ENCODE measurements around the gene PGS1. TPM values are rescaled to one million over a fixed set of nuclear protein-coding genes. Genes with fewer than 3 reads are reported as not detected.

The PGS1 gene
- total RNA-seq, 2 experiments from 2014 or later = 46.5 to 51.0 TPM

DNA sequence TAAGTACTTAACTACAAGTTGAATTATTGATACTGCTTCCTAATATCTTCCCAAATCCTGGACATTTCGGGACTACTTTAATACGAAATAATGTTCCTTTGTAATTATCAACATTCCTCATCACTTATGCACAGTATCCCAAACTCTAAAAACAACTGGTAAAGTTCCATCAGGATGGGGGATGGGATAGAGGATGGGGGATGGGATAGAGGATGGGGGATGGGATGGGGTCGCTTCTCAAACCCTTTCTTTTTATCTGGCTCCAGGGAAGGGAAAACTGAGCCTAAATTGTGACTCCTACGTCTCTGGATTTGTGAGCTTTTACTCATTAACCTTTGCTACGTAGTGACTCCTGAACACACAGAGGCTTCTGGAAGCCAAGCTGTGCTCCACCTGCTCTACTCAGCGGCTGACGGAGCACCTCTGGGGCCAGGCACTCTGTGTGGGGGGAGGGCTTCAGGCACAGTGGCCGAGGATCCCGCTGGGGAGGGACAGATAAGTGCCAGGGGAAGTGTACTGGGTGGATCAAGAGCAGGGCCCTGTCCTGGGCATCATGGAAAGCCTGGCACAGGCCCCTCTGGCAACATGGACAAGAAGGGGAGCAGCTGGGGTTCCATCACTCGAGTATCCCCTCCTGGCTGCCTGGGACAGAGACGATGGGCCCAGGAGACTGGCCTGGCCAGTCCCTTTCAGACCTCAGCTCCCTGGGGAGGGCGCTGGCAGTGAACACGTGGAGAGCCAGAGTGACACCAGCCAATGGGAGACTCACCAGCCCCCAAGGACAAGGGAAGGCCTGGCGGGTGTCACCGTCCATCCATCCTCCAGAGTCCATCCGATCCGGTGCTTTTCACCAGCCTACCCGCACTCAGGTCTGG, 56.2 kb downstream of the PGS1 start:
- POLR2A ChIA-PET = no interaction called here
- Mint-ChIP-seq H3K27ac (no peak overlapping the region), H3K4me1 (ENCODE audit: low read depth) (no peaks in the 10 kb centered on the region), H3K4me3 (no peak overlapping the region), H3K36me3 (ENCODE audit: low read depth) (peaks cover 5% of the 10 kb centered on the region), H3K9me3 (ENCODE audit: insufficient read depth) (no peaks in the 10 kb centered on the region), H3K27me3 (ENCODE audit: low read depth) (no peaks in the 10 kb centered on the region)
- DNase-seq (no peak), ATAC-seq (no peak)
- CTCF ChIA-PET = interaction anchor here (1.2 kb wide), 1 partner anchor 13 kb away, joined by 4 read pairs; no protein-coding TSS in a partner anchor

DNA sequence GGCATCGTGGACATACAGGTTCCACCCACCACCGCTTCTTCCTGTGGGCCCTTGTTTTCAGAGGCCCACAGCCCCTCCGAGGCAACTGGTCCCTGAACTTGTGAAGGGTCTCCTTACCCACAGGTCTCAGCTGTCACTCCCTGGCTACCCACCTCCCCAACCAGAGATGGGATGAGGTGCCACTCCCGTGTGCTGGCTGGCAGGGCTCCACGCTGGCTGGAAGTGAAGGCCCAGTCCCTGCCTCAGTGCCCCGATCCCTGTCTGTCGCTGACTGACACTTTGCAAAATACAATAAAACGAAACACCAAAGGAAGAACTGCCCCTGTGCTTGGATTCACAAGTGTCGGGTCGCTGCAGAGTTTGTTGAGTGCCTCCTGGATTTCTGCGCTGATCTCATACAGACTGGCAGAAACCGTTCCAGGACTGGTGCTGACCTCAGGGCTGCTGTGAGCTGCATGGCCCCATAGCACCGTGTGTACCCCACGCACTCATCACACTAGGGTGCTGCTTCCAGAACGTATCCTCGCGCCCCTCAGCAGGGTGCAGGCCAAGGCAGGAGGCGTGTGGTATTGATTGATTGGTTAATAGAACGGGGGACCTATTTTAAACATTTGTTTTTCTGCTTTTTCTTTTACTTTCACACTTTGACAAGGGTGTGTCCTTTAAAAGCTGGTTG, 57.0 kb downstream of the PGS1 start:
- DNase-seq = no peak
- Mint-ChIP-seq H3K4me3 (no peak overlapping the region), H3K27me3 (ENCODE audit: low read depth) (no peaks in the 10 kb centered on the region), H3K36me3 (ENCODE audit: low read depth) (no peaks in the 10 kb centered on the region), H3K4me1 (ENCODE audit: low read depth) (no peaks in the 10 kb centered on the region), H3K27ac (no peak overlapping the region), H3K9me3 (ENCODE audit: insufficient read depth) (no peaks in the 10 kb centered on the region)
- ChIA-PET CTCF (interaction anchor here (1.3 kb wide), 1 partner anchor 23 kb away, joined by 3 read pairs; no protein-coding TSS in a partner anchor), POLR2A (interaction anchor here (0.5 kb wide), 1 partner anchor 76 kb away, joined by 3 read pairs; the partner anchor contains the start of gene SOCS3)
- ATAC-seq = no peak

DNA sequence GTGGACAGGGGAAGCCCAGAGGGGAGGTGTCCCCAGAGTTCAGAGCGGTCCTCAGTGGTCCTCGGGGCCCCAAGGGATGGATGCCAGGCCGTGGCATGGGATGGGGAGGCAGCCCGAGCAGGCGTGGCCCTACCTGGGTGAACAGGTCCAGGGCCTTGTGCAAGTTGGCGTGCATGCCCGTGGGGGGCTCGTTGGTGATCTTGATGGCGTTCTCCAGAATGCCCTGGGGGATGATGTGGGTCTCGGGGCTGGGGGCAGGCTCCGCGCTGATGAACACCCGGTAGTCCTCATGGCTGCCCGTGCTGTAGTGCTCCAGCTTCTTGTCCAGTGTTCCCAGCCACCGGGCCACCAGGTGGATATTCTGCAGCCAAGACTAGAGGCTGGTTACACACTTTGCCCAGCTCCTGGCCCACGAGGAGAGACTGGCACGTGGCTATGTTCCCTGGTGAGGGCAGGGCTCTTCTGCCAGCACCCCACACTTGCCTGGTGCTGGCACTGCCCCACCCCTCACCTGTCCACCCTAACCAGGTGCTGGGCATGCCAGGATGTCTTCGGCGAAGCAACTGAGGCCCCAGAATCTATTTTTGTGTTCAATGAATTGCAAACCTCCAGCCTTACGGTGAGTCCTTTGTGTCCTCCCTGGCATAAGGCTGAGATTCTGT, 59.2 kb downstream of the PGS1 start:
- DNase-seq = no peak
- H3K4me1 Mint-ChIP-seq (ENCODE audit: low read depth) = no peaks in the 10 kb centered on the region
- no peaks in the 10 kb centered on the region for H3K36me3 Mint-ChIP-seq (ENCODE audit: low read depth)
- H3K27me3 Mint-ChIP-seq (ENCODE audit: low read depth) = no peaks in the 10 kb centered on the region
- H3K27ac Mint-ChIP-seq = peak overlapping the region; percentile 42
- no peak for ATAC-seq
- no peaks in the 10 kb centered on the region for H3K9me3 Mint-ChIP-seq (ENCODE audit: insufficient read depth)
- H3K4me3 Mint-ChIP-seq = no peak overlapping the region
- ChIA-PET POLR2A (no interaction called here), CTCF (interaction anchor here (1.6 kb wide), 1 partner anchor 15 kb away, joined by 6 read pairs; no protein-coding TSS in a partner anchor)

DNA sequence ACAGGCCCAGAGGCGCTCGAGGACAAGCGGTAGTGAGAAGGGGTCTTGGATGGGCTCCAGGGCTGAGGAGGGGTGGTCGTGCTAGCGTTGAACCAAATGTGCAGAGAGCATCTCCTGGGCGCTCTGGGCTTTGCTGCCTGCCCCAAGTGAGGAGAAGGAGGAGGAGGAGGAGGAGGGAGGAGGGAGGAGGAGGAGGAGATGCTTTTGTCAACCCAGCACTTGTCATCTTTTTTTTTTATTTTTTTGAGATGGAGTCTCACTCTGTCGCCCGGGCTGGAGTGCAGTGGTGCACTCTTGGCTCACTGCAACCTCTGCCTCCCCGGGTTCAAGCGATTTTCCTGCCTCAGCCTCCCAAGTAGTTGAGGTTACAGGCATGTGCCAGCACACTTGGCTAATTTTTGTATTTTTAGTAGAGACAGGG, 59.8 kb downstream of the PGS1 start:
- H3K27ac Mint-ChIP-seq = peak overlapping the region; percentile 42
- no peaks in the 10 kb centered on the region for H3K4me1 Mint-ChIP-seq (ENCODE audit: low read depth)
- H3K9me3 Mint-ChIP-seq (ENCODE audit: insufficient read depth) = no peaks in the 10 kb centered on the region
- H3K36me3 Mint-ChIP-seq (ENCODE audit: low read depth) = no peaks in the 10 kb centered on the region
- ChIA-PET POLR2A (no interaction called here), CTCF (no interaction called here)
- ATAC-seq (peak; percentile 17), DNase-seq (no peak)
- H3K4me3 Mint-ChIP-seq = no peak overlapping the region
- no peaks in the 10 kb centered on the region for H3K27me3 Mint-ChIP-seq (ENCODE audit: low read depth)

DNA sequence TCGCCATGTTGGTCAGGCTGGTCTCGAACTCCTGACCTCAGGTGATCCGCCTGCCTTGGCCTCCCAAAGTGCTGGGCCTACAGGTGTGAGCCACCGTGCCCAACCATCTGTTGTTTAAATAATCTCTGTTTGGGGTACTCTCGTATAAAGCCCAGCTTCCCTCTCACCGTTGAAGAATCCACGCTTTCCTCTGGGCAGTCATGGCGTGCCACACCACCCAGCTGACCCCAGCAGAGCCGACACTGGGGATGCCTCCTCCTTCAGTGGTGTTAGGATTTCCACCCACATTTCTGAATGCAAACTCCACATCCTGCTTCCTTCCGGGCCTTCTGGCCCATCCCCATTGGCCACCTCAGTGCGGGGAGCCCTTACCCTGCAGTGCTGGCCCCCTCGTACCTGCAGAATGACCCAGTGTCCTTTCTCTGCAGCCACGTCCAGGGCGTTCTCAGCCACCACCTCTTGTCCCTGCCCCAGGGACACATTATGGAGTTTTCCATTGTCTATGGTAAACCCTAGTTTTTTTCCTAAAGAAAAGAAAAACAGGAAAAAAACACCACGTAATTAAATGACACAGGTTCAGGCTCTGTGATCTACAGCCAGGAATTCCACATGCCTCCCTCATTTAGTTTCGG, 60.4 kb downstream of the PGS1 start:
- no peak overlapping the region for H3K27ac Mint-ChIP-seq
- CTCF ChIA-PET = no interaction called here
- no peaks in the 10 kb centered on the region for H3K4me1 Mint-ChIP-seq (ENCODE audit: low read depth)
- DNase-seq (no peak), ATAC-seq (peak; percentile 25)
- no peaks in the 10 kb centered on the region for H3K9me3 Mint-ChIP-seq (ENCODE audit: insufficient read depth)
- POLR2A ChIA-PET = no interaction called here
- H3K27me3 Mint-ChIP-seq (ENCODE audit: low read depth) = no peaks in the 10 kb centered on the region
- no peaks in the 10 kb centered on the region for H3K36me3 Mint-ChIP-seq (ENCODE audit: low read depth)
- H3K4me3 Mint-ChIP-seq = no peak overlapping the region

DNA sequence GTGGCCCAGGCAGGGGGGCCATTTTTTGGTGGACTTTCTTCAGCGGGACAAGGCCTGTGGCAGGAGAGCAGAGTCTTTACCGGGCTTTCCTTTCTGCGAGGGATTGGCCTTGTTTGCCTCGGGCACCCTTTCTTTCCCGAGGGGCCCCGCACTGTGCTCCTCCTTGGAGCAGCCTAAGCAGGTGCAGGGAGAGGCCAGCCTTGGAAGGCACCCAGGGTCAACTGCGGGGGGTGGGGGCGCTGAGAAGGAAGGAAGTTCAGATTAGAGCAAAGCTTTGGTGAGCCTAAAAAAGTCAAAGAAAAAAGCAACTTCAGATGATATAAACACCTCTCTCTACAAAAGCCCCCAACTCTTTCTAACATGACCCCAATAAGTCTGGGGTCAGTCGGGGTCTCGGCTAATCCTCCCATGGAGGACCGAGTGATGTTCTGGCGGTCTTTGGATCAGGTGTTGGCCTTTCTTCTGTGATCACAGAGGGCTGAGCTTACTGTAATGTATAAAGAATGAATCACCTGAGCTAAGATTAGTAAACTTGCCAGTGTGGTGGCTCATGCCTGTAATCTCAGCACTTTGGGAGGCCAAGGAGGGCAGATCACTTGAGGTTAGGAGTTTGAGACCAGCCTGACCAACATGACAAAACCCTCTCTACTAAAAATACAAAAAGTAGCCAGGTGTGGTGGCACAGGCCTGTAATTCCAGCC, 63.0 kb downstream of the PGS1 start:
- no peaks in the 10 kb centered on the region for H3K27me3 Mint-ChIP-seq (ENCODE audit: low read depth)
- ChIA-PET POLR2A (no interaction called here), CTCF (no interaction called here)
- H3K36me3 Mint-ChIP-seq (ENCODE audit: low read depth) = no peaks in the 10 kb centered on the region
- no peaks in the 10 kb centered on the region for H3K9me3 Mint-ChIP-seq (ENCODE audit: insufficient read depth)
- no peak overlapping the region for H3K27ac Mint-ChIP-seq
- H3K4me1 Mint-ChIP-seq (ENCODE audit: low read depth) = no peaks in the 10 kb centered on the region
- DNase-seq (no peak), ATAC-seq (no peak)
- H3K4me3 Mint-ChIP-seq = no peak overlapping the region

DNA sequence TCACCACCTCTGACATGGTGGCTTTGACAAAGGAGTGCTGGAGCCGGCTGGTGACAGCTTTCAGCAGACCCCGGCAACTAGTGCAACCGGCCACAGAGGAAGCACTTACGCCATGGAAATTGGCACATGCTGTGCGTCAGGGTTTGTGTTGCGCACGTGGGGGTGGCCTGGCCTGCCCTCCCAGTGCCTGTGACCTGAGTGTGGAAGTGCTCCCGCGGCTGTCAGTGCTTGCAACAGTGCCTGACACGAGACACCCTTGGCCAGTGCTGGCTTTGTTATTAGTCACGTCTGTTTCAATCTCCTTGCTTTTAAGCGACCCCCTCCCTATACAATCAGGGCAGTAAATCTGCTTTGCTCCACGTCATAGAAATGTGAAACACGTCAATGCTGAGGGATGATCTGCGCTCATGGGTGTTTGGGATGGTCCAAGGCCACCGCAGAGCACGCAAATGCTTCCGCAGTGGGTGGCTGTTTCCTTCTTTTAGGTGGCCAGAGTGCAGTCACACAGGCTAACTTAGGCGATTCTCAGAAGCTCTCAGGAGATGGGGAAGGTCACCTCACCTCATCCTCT, 64.3 kb downstream of the PGS1 start:
- no peak for ATAC-seq
- no peak overlapping the region for H3K27ac Mint-ChIP-seq
- CTCF ChIA-PET = no interaction called here

DNA sequence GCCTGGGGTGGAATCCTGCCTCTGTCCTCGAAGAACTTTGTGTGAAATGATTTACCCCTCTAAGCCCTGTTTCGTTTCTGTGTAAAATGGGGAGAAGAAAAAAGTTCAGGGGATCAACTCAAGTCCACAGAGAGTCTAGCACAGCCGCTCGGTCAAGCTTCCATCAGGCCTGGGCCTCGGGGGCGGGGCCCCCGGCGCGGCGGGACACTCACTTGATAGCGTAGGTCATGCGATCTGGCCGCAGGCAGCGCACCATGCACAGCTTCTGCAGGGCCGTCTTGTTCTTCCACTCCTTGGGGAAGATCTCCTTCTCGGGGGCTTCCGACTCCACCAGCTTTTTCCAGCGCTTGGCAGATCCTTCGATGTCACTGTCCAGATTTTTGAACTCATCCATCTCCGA, 65.9 kb downstream of the PGS1 start:
- no peaks in the 10 kb centered on the region for H3K27me3 Mint-ChIP-seq (ENCODE audit: low read depth)
- ATAC-seq (no peak), DNase-seq (no peak)
- CTCF ChIA-PET = no interaction called here
- no peaks in the 10 kb centered on the region for H3K9me3 Mint-ChIP-seq (ENCODE audit: insufficient read depth)
- no peak overlapping the region for H3K27ac Mint-ChIP-seq
- H3K4me1 Mint-ChIP-seq (ENCODE audit: low read depth) = no peaks in the 10 kb centered on the region
- H3K4me3 Mint-ChIP-seq = no peak overlapping the region
- POLR2A ChIA-PET = no interaction called here
- no peaks in the 10 kb centered on the region for H3K36me3 Mint-ChIP-seq (ENCODE audit: low read depth)

More for the DNA sequence above, 64.3 kb downstream of the PGS1 start:
- no peaks in the 10 kb centered on the region for H3K36me3 Mint-ChIP-seq (ENCODE audit: low read depth)
- H3K4me3 Mint-ChIP-seq = no peak overlapping the region
- H3K27me3 Mint-ChIP-seq (ENCODE audit: low read depth) = no peaks in the 10 kb centered on the region
- POLR2A ChIA-PET = no interaction called here
- H3K9me3 Mint-ChIP-seq (ENCODE audit: insufficient read depth) = no peaks in the 10 kb centered on the region
- no peak for DNase-seq
- H3K4me1 Mint-ChIP-seq (ENCODE audit: low read depth) = no peaks in the 10 kb centered on the region

DNA sequence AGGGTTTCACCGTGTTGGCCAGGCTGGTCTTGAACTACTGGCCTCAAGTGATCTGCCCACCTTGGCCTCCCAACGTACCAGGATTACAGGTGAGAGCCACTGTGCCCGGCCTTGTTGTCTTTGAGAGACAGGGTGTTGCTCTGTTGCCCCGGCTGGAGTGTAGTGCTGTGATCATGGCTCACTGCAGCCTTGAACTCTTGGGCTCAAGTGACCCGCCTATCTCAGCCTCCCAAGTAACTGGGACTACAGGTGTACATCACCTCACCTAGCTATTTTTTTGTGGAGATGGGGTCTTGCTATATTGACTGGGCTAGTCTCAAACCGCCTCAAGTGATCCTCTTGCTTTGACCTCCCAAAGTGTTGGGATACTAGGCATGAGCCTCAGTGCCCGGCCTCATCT, 68.4 kb downstream of the PGS1 start:
- Mint-ChIP-seq H3K27me3 (ENCODE audit: low read depth) (no peaks in the 10 kb centered on the region), H3K36me3 (ENCODE audit: low read depth) (no peaks in the 10 kb centered on the region), H3K27ac (no peak overlapping the region), H3K4me3 (no peak overlapping the region), H3K4me1 (ENCODE audit: low read depth) (peaks cover 4% of the 10 kb centered on the region), H3K9me3 (ENCODE audit: insufficient read depth) (no peaks in the 10 kb centered on the region)
- CTCF ChIA-PET = interaction anchor here (2.2 kb wide), 1 partner anchor 262 kb away, joined by 8 read pairs; no protein-coding TSS in a partner anchor
- ATAC-seq (no peak), DNase-seq (no peak)
- POLR2A ChIA-PET = no interaction called here

DNA sequence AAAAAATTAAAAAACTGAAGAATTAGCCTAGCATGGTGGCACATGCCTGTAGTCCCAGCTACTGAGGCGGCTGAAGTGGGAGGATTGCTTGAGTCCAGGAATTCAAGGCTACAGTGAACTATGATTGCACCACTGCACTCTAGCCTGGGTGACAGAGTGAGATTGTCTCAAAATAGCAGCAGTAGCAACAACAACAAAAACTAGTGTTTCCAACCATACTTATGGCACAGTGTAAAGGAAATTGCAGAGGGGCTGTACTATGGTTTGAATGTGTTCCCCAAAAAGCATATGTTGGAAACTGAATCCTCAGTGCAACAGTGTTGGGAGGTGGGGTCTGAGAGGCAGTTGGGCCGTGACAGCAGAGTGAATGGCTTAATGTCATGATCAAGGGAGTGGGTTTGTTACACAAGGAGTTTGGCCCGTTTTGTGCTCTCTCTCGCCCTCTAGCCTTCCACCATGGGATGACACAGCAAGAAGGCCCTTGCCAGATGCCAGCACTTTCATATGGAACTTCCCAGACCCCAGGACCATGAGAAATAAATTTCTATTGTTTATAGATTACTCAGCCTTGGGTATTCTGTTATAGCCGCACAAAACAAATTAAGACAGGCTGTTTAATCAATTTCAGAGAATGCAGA, 70.0 kb downstream of the PGS1 start:
- ATAC-seq (no peak), DNase-seq (peak; percentile 42)
- Mint-ChIP-seq H3K36me3 (ENCODE audit: low read depth) (no peaks in the 10 kb centered on the region), H3K27ac (no peak overlapping the region), H3K4me1 (ENCODE audit: low read depth) (peaks cover 4% of the 10 kb centered on the region), H3K27me3 (ENCODE audit: low read depth) (no peaks in the 10 kb centered on the region), H3K4me3 (no peak overlapping the region), H3K9me3 (ENCODE audit: insufficient read depth) (no peaks in the 10 kb centered on the region)
- ChIA-PET CTCF (no interaction called here), POLR2A (interaction anchor here (0.6 kb wide), 1 partner anchor 869 kb away, joined by 3 read pairs; no protein-coding TSS in a partner anchor)
